A549 (cell line): ENCODE results near the gene BMPR2. TPM values are rescaled to one million over a fixed set of nuclear protein-coding genes. Genes with fewer than 3 reads are reported as not detected.
"Not testable (repeated sequence)": the region's sequence is repeated elsewhere in the genome, so short reads cannot be mapped to it uniquely, and the experiment has no call there.

Experiments
- ATAC-seq, 2 experiments: fragments of 200-7000 bp in 1 of 2; fragments of >200 bp in 1 of 2; cut with Nextera tagmentation in 1 of 2; cut with Tn5 transposase in 1 of 2; 3 replicates each; pipeline versions ENCODE4 v1.8.0 to v1.9.1; 2018 to 2020; ENCODE audit warnings: mild to moderate bottlenecking in 1 of 2, moderate library complexity in 1 of 2
- CTCF ChIA-PET: fragments of 300-600 bp; sonication (Branson Sonifier 250); formaldehyde crosslinking; extraction: SDS; loops from one replicate; lab custom pipeline; 2021; ENCODE audit warnings: antibody characterized with exemption, inconsistent platforms; lab: Yijun Ruan, JAX
- POLR2A ChIA-PET: fragments of 350-600 bp; formaldehyde crosslinking; extraction: SDS; loops from one replicate; lab custom pipeline; 2021; ENCODE audit warnings: antibody characterized with exemption, inconsistent platforms; lab: Yijun Ruan, JAX
- DNase-seq, 2 experiments: peaks; one replicate each; pipeline versions ENCODE4 v3.0.0 to v3.0.0-alpha.2; 2011 to 2016; ENCODE audit warnings: low read depth in 1 of 2, low spot score in 1 of 2
- FAIRE-seq: peaks from 2 replicates; lab custom pipeline; 2011; peaks lifted over from hg19 to GRCh38; lab: Jason Lieb, UNC
- H3K27ac ChIP-seq, 2 experiments: fragments of >200 bp; sonication (Bioruptor Twin); formaldehyde crosslinking; 3 replicates each; pipeline ENCODE4 v1.5.1; 2016 to 2017
- H3K4me1 ChIP-seq: fragments of >200 bp; sonication (Bioruptor Twin); formaldehyde crosslinking; 3 replicates; pipeline ENCODE4 v1.6.1; 2016
- H3K4me2 ChIP-seq: fragments of >200 bp; sonication (Bioruptor Twin); formaldehyde crosslinking; 3 replicates; pipeline ENCODE4 v1.6.1; 2016
- H3K4me3 ChIP-seq: fragments of >200 bp; sonication (Bioruptor Twin); formaldehyde crosslinking; 3 replicates; pipeline ENCODE4 v1.5.1; 2016
- H3K9me3 ChIP-seq: fragments of >200 bp; sonication (Bioruptor Twin); formaldehyde crosslinking; 3 replicates; pipeline ENCODE4 v1.6.1; 2016
- BHLHE40 ChIP-seq: IDR thresholded peaks from 2 replicates; pipeline ENCODE4 v1.6.1; 2012; ENCODE audit warnings: low read depth, low read length, inconsistent platforms
- CBX2 ChIP-seq: fragments of 200-600 bp; sonication (generic); IDR thresholded peaks from 2 replicates; pipeline ENCODE4 v1.6.1; 2016; ENCODE audit warnings: low read depth, mild to moderate bottlenecking, borderline replicate concordance
- CEBPB ChIP-seq, 2 experiments: fragments of >200 bp in 1 of 2; sonication (Bioruptor Twin) in 1 of 2; formaldehyde crosslinking in 1 of 2; IDR thresholded peaks; 2 replicates each; pipeline ENCODE4 v1.6.1; 2012 to 2016
- EHF ChIP-seq: fragments of 250-450 bp; sonication (Bioruptor Pico); IDR thresholded peaks from 2 replicates; pipeline ENCODE4 v1.5.0; 2020; ENCODE audit warnings: mild to moderate bottlenecking
- EHMT2 ChIP-seq: fragments of 200-600 bp; sonication (generic); IDR thresholded peaks from 2 replicates; pipeline ENCODE4 v1.6.1; 2016; ENCODE audit warnings: antibody characterized with exemption, low read depth, mild to moderate bottlenecking, moderate library complexity
- EP300 ChIP-seq, 2 experiments: fragments of >200 bp; sonication (Bioruptor Twin); formaldehyde crosslinking; IDR thresholded peaks; 2 replicates in 1 of 2; 3 replicates in 1 of 2; pipeline ENCODE4 v1.6.1; 2016 to 2017
- FOSB ChIP-seq: fragments of 250-450 bp; sonication (Bioruptor Pico); IDR thresholded peaks from 2 replicates; pipeline ENCODE4 v1.5.0; 2020; ENCODE audit warnings: mild to moderate bottlenecking, moderate library complexity
- FOSL2 ChIP-seq, 2 experiments: fragments of 450-650 bp in 1 of 2; fragments of >200 bp in 1 of 2; sonication (Bioruptor Twin) in 1 of 2; formaldehyde crosslinking; IDR thresholded peaks; 2 replicates each; pipeline versions ENCODE4 v1.5.0 to v1.6.1; 2016 to 2020; ENCODE audit warnings: mild to moderate bottlenecking in 1 of 2, moderate library complexity in 1 of 2
- FOXS1 ChIP-seq: fragments of 250-450 bp; sonication (Bioruptor Pico); IDR thresholded peaks from 2 replicates; pipeline ENCODE4 v1.5.0; 2020; ENCODE audit warnings: mild to moderate bottlenecking, moderate library complexity
- HEYL ChIP-seq: fragments of 250-450 bp; sonication (Bioruptor Pico); IDR thresholded peaks from 2 replicates; pipeline ENCODE4 v1.8.0; 2021; ENCODE audit warnings: mild to moderate bottlenecking, moderate library complexity
- KDM1A ChIP-seq: fragments of 200-600 bp; sonication (generic); IDR thresholded peaks from 2 replicates; pipeline ENCODE4 v1.6.1; 2016; ENCODE audit warnings: low read depth, mild to moderate bottlenecking
- NFE2L2 ChIP-seq: fragments of 150-350 bp; conservative IDR thresholded peaks from 2 replicates; pipeline ENCODE4 v1.6.1; 2014; ENCODE audit warnings: low read length
- NPAS2 ChIP-seq: fragments of 250-450 bp; sonication (Bioruptor Pico); IDR thresholded peaks from 2 replicates; pipeline ENCODE4 v1.8.0; 2022; ENCODE audit warnings: mild to moderate bottlenecking, moderate library complexity, borderline replicate concordance
- PHF8 ChIP-seq: fragments of 200-600 bp; sonication (generic); IDR thresholded peaks from 2 replicates; pipeline ENCODE4 v1.6.1; 2016; ENCODE audit warnings: low read depth, mild to moderate bottlenecking, antibody characterized with exemption, moderate library complexity, borderline replicate concordance
- POLR2AphosphoS2 ChIP-seq: conservative IDR thresholded peaks from 2 replicates; pipeline ENCODE4 v1.6.1; 2012; ENCODE audit warnings: low read length, improper control_type of control experiment, inconsistent platforms
- RAD21 ChIP-seq, 2 experiments: fragments of >200 bp in 1 of 2; sonication (Bioruptor Twin) in 1 of 2; formaldehyde crosslinking in 1 of 2; IDR thresholded peaks in 1 of 2; conservative IDR thresholded peaks in 1 of 2; 2 replicates in 1 of 2; 3 replicates in 1 of 2; pipeline ENCODE4 v1.6.1; 2012 to 2018; ENCODE audit warnings: inconsistent platforms in 1 of 2
- RCOR1 ChIP-seq: fragments of 150-350 bp; IDR thresholded peaks from 2 replicates; pipeline ENCODE4 v1.6.1; 2014; ENCODE audit warnings: antibody characterized with exemption, low read length, low read depth
- RNF2 ChIP-seq: fragments of 200-600 bp; sonication (generic); IDR thresholded peaks from 2 replicates; pipeline ENCODE4 v1.6.1; 2016; ENCODE audit warnings: low read depth, mild to moderate bottlenecking, antibody characterized with exemption, moderate library complexity, borderline replicate concordance
- SMC3 ChIP-seq: fragments of >200 bp; sonication (Bioruptor Twin); formaldehyde crosslinking; IDR thresholded peaks from 3 replicates; pipeline ENCODE4 v1.6.1; 2018; ENCODE audit warnings: inconsistent platforms
- SREBF2 ChIP-seq: fragments of 450-650 bp; IDR thresholded peaks from 2 replicates; pipeline ENCODE4 v1.6.1; 2014; ENCODE audit warnings: mild to moderate bottlenecking, moderate library complexity
- TFCP2L1 ChIP-seq: fragments of 250-450 bp; sonication (Bioruptor Pico); IDR thresholded peaks from 2 replicates; pipeline ENCODE4 v1.5.0; 2021; ENCODE audit warnings: mild to moderate bottlenecking
- ZC3H11A ChIP-seq: fragments of 450-650 bp; IDR thresholded peaks from 2 replicates; pipeline ENCODE4 v1.6.1; 2014; ENCODE audit warnings: antibody characterized with exemption, mild to moderate bottlenecking
- WGBS: methylation state at CpG from one replicate; pipeline ENCODE4 v1.1.6; 2017; ENCODE audit errors: missing lambda C conversion rate; 5-methylcytosine and 5-hydroxymethylcytosine counted together
- polyA plus RNA-seq, 4 experiments: library from polyadenylated mRNA; depleted of rRNA in 3 of 4; stranded (reverse); fragments of >200 nt; fragmentation: RNase III in 1 of 4; extraction: RNeasy Plus Mini Kit Qiagen cat#74134 plus additional on column Dnase treatment in 1 of 4; gene quantifications; 2 replicates in 3 of 4; 3 replicates in 1 of 4; pipeline ENCODE4 v1.2.3, GENCODE V29; 2011 to 2017
- TF ChIP-seq, protein P1 (sequence below): fragments of 250-450 bp; sonication (Bioruptor Pico); IDR thresholded peaks from 2 replicates; pipeline ENCODE4 v1.5.0; 2020; ENCODE audit warnings: low read depth, mild to moderate bottlenecking, moderate library complexity
- TF ChIP-seq, protein P2 (sequence below): IDR thresholded peaks from 2 replicates; pipeline ENCODE4 v1.6.1; 2012; ENCODE audit warnings: low read depth, borderline replicate concordance

BMPR2 gene
- polyA plus RNA-seq, 2 of the 4 experiments (the other 2 are of a cell fraction) = 13.9 to 46.3 TPM

DNA sequence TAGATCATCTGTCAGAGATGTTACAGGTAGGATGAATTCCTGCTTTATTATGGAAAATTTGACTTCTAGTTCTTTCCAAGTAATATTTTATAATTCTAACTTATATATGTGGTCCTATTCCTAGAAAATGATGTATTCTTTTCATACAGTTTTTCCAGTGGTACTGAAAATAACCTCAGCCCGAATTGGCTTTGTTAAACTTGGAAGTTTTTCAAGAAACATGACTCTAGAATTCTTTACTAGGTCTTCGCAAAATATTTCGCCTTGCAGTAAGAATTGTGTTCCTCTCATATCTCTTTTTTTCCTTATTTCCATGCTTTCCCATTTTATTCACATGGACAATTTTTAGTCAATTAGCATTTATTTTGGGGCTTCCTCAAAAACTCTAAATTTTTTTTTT is 60.5 kb downstream of the BMPR2 start:
- Histone ChIP-seq H3K4me3 (no peak overlapping the region), H3K9me3 (no peaks in the 10 kb centered on the region), H3K4me1 (0 out of 3 replicates have a peak, but pooled peaks cover 4% of the 10 kb centered on the region), H3K27ac (no peak overlapping the region), H3K4me2 (no peak overlapping the region)
- ChIA-PET CTCF (no interaction called here), POLR2A (no interaction called here)
- TF ChIP-seq SMC3 (no peak), CBX2 (no peak), FOSB (CRISPR knock-in tag) (no peak), RNF2 (no peak), RCOR1 (no peak), SREBF2 (no peak)
- 76% methylated on average over 3 of the region's 3 CpGs for WGBS
- DNase-seq (no peak), ATAC-seq (no peak), FAIRE-seq (no peak)

DNA sequence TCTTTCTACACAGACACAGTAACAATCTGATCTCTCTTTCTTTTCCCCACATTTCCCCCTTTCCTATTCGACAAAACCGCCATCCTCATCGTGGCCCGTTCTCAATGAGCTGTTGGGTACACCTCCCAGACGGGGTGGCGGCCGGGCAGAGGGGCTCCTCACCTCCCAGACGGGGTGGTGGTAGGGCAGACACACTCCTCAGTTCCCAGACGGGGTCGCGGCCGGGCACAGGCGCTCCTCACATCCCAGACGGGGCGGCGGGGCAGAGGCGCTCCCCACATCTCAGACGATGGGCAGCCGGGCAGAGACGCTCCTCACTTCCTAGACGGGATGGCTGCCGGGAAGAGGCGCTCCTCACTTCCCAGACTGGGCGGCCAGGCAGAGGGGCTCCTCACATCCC is 64.0 kb downstream of the BMPR2 start:
- not testable (repeated sequence) for ATAC-seq, DNase-seq
- WGBS = 95% methylated on average over 15 of the region's 24 CpGs

DNA sequence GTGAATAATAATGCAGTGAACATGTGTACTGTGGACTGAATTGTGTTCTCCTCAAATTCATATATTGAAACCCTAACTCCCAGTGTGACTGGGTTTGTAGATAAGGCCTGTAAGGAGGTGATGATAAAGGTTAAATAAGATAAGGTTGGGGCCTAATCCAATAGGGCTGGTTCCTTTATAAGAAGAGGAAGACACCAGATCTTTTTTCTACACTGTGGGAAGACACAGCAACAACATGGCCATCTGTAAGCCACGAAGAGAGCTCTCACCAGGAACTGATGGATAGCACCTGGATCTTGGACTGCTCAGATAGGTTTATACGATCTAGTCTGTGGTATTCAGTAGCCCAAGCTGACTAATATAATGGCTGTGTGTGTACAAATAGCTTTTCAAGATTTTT is 66.8 kb downstream of the BMPR2 start:
- Histone ChIP-seq H3K4me2 (no peak overlapping the region), H3K27ac (no peak overlapping the region), H3K4me3 (no peak overlapping the region)
- ATAC-seq = peak in 1 of 2 experiments; percentile 30; a peak in 2 of 6 replicates
- WGBS = 87% methylated on average over 2 of the region's 2 CpGs
- TF ChIP-seq TFCP2L1 (CRISPR knock-in tag) = no peak
- TF ChIP-seq EHF (CRISPR knock-in tag) = no peak
- no peak for TF ChIP-seq CEBPB (IDR thresholded peaks at IDR 0.05)
- no peak for TF ChIP-seq EHMT2
- TF ChIP-seq FOXS1 (CRISPR knock-in tag) = no peak
- no peak for TF ChIP-seq NFE2L2
- no peak for TF ChIP-seq HEYL
- TF ChIP-seq RAD21 (conservative IDR thresholded peaks at IDR 0.05 in 1 of 2, IDR thresholded peaks at IDR 0.05 in 1 of 2) = no peak
- TF ChIP-seq, protein P1, sequence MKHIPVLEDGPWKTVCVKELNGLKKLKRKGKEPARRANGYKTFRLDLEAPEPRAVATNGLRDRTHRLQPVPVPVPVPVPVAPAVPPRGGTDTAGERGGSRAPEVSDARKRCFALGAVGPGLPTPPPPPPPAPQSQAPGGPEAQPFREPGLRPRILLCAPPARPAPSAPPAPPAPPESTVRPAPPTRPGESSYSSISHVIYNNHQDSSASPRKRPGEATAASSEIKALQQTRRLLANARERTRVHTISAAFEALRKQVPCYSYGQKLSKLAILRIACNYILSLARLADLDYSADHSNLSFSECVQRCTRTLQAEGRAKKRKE (CRISPR knock-in tag) = no peak
- no peak for TF ChIP-seq PHF8
- TF ChIP-seq, protein P2, sequence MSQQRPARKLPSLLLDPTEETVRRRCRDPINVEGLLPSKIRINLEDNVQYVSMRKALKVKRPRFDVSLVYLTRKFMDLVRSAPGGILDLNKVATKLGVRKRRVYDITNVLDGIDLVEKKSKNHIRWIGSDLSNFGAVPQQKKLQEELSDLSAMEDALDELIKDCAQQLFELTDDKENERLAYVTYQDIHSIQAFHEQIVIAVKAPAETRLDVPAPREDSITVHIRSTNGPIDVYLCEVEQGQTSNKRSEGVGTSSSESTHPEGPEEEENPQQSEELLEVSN = no peak
- TF ChIP-seq EP300 (IDR thresholded peaks at IDR 0.05) = no peak
- no peak for TF ChIP-seq NPAS2 (CRISPR knock-in tag)
- TF ChIP-seq FOSL2 (IDR thresholded peaks at IDR 0.05) = no peak
- TF ChIP-seq FOSL2 (CRISPR knock-in tag; IDR thresholded peaks at IDR 0.05) = no peak
- no peak for TF ChIP-seq KDM1A
- no peak for TF ChIP-seq BHLHE40
- TF ChIP-seq SMC3 = no peak
- no peak for TF ChIP-seq SREBF2
- no peak for TF ChIP-seq POLR2AphosphoS2
- TF ChIP-seq ZC3H11A = no peak
- TF ChIP-seq, all 56 proteins: peak for 0
- POLR2A ChIA-PET = no interaction called here
- CTCF ChIA-PET = no interaction called here
- FAIRE-seq (no peak), DNase-seq (no peak)
- Histone ChIP-seq H3K4me1 (no peaks in the 10 kb centered on the region), H3K9me3 (no peaks in the 10 kb centered on the region)

More for the DNA sequence above, 64.0 kb downstream of the BMPR2 start:
- CTCF ChIA-PET = interaction anchor here (0.6 kb wide), 1 partner anchor 123 kb away, joined by 4 read pairs; no protein-coding TSS in a partner anchor
- FAIRE-seq, POLR2A ChIA-PET, H3K4me3 ChIP-seq, H3K4me1 ChIP-seq, H3K9me3 ChIP-seq, H3K27ac ChIP-seq, H3K4me2 ChIP-seq: not testable (repeated sequence)
